HEK293 (cell line): ENCODE results near the gene CBX5.

Experiments
- GLI2 ChIP-seq: fragments of 450-650 bp; formaldehyde crosslinking; IDR thresholded peaks from 2 replicates; pipeline ENCODE4; 2017; ENCODE audit warnings: missing biosample characterization, missing genetic modification characterization, low read depth, borderline replicate concordance
- HOXA7 ChIP-seq: sonication (generic); formaldehyde crosslinking; IDR thresholded peaks from 2 replicates; pipeline ENCODE4 v1.8.1; 2022; ENCODE audit warnings: missing genetic modification reagents, borderline replicate concordance
- INSM2 ChIP-seq: fragments of 450-650 bp; formaldehyde crosslinking; IDR thresholded peaks from 2 replicates; pipeline ENCODE4 v1.5.1; 2016; ENCODE audit warnings: missing biosample characterization, missing genetic modification characterization
- KLF1 ChIP-seq: fragments of 450-650 bp; formaldehyde crosslinking; IDR thresholded peaks from 2 replicates; pipeline ENCODE4 v1.5.1; 2016; ENCODE audit warnings: missing biosample characterization, missing genetic modification characterization
- KLF10 ChIP-seq: fragments of 450-650 bp; IDR thresholded peaks from 2 replicates; pipeline ENCODE4 v1.5.1; 2018; ENCODE audit warnings: missing biosample characterization, mild to moderate bottlenecking, missing genetic modification characterization
- KLF17 ChIP-seq: fragments of 450-650 bp; formaldehyde crosslinking; IDR thresholded peaks from 2 replicates; pipeline ENCODE4 v1.5.1; 2016; ENCODE audit warnings: missing biosample characterization, missing genetic modification characterization
- KLF9 ChIP-seq: fragments of 450-650 bp; formaldehyde crosslinking; IDR thresholded peaks from 2 replicates; pipeline ENCODE4 v1.5.1; 2016; ENCODE audit warnings: missing biosample characterization, missing genetic modification characterization, low read depth
- MYNN ChIP-seq: fragments of 450-650 bp; formaldehyde crosslinking; IDR thresholded peaks from 2 replicates; pipeline ENCODE4 v1.5.1; 2016; ENCODE audit warnings: missing biosample characterization, missing genetic modification characterization, borderline replicate concordance
- OSR2 ChIP-seq: fragments of 450-650 bp; formaldehyde crosslinking; IDR thresholded peaks from 2 replicates; pipeline ENCODE4 v1.5.1; 2016; ENCODE audit warnings: missing biosample characterization, missing genetic modification characterization
- SALL2 ChIP-seq: fragments of 450-650 bp; formaldehyde crosslinking; IDR thresholded peaks from 2 replicates; pipeline ENCODE4 v1.5.0; 2017; ENCODE audit warnings: missing biosample characterization, mild to moderate bottlenecking, missing genetic modification characterization, borderline replicate concordance
- SCRT2 ChIP-seq: fragments of 450-650 bp; formaldehyde crosslinking; IDR thresholded peaks from 2 replicates; pipeline ENCODE4 v1.5.1; 2016; ENCODE audit warnings: missing biosample characterization, missing genetic modification characterization
- YY1 ChIP-seq: fragments of 450-650 bp; formaldehyde crosslinking; IDR thresholded peaks from 2 replicates; pipeline ENCODE4 v1.5.1; 2018; ENCODE audit warnings: missing biosample characterization, missing genetic modification characterization
- ZBTB44 ChIP-seq: fragments of 450-650 bp; IDR thresholded peaks from 2 replicates; pipeline ENCODE4 v1.5.1; 2018; ENCODE audit warnings: missing biosample characterization, mild to moderate bottlenecking, missing genetic modification characterization
- ZBTB49 ChIP-seq: fragments of 450-650 bp; formaldehyde crosslinking; IDR thresholded peaks from 2 replicates; pipeline ENCODE4 v1.5.1; 2016; ENCODE audit warnings: missing biosample characterization, missing genetic modification characterization, low read depth
- ZBTB8A ChIP-seq: fragments of 450-650 bp; formaldehyde crosslinking; IDR thresholded peaks from 2 replicates; pipeline ENCODE4 v1.5.1; 2016; ENCODE audit warnings: missing biosample characterization, missing genetic modification characterization
- ZFP37 ChIP-seq: fragments of 450-650 bp; formaldehyde crosslinking; IDR thresholded peaks from 2 replicates; pipeline ENCODE4 v1.5.1; 2016; ENCODE audit warnings: missing biosample characterization, missing genetic modification characterization
- ZNF114 ChIP-seq: fragments of 450-650 bp; formaldehyde crosslinking; IDR thresholded peaks from 2 replicates; pipeline ENCODE4 v1.5.0; 2017; ENCODE audit warnings: missing biosample characterization, missing genetic modification characterization
- ZNF138 ChIP-seq: fragments of 450-650 bp; formaldehyde crosslinking; IDR thresholded peaks from 2 replicates; pipeline ENCODE4 v1.5.1; 2016; ENCODE audit warnings: missing biosample characterization, missing genetic modification characterization, borderline replicate concordance
- ZNF174 ChIP-seq: fragments of 450-650 bp; formaldehyde crosslinking; IDR thresholded peaks from 2 replicates; pipeline ENCODE4 v1.5.0; 2017; ENCODE audit warnings: missing biosample characterization, mild to moderate bottlenecking, missing genetic modification characterization
- ZNF221 ChIP-seq: fragments of 450-650 bp; formaldehyde crosslinking; IDR thresholded peaks from 2 replicates; pipeline ENCODE4 v1.5.1; 2017; ENCODE audit warnings: missing biosample characterization, missing genetic modification characterization, borderline replicate concordance
- ZNF23 ChIP-seq: fragments of 450-650 bp; formaldehyde crosslinking; IDR thresholded peaks from 2 replicates; pipeline ENCODE4 v1.5.1; 2016; ENCODE audit warnings: missing biosample characterization, missing genetic modification characterization, borderline replicate concordance
- ZNF239 ChIP-seq: fragments of 450-650 bp; formaldehyde crosslinking; IDR thresholded peaks from 2 replicates; pipeline ENCODE4 v1.5.1; 2016; ENCODE audit warnings: missing biosample characterization, missing genetic modification characterization
- ZNF248 ChIP-seq: fragments of 450-650 bp; formaldehyde crosslinking; IDR thresholded peaks from 2 replicates; pipeline ENCODE4 v1.5.1; 2017; ENCODE audit warnings: missing biosample characterization, missing genetic modification characterization
- ZNF350 ChIP-seq: fragments of 450-650 bp; formaldehyde crosslinking; IDR thresholded peaks from 2 replicates; pipeline ENCODE4 v1.5.0; 2017; ENCODE audit warnings: missing biosample characterization, mild to moderate bottlenecking, missing genetic modification characterization
- ZNF398 ChIP-seq: fragments of 450-650 bp; formaldehyde crosslinking; IDR thresholded peaks from 2 replicates; pipeline ENCODE4 v1.5.1; 2017; ENCODE audit warnings: missing biosample characterization, missing genetic modification characterization
- ZNF529 ChIP-seq: fragments of 450-650 bp; formaldehyde crosslinking; IDR thresholded peaks from 2 replicates; pipeline ENCODE4 v1.5.1; 2017; ENCODE audit warnings: missing genetic modification characterization, missing biosample characterization; ENCODE audit not compliant: insufficient replicate concordance
- ZNF555 ChIP-seq: fragments of 450-650 bp; formaldehyde crosslinking; conservative IDR thresholded peaks from 2 replicates; pipeline ENCODE4 v1.5.1; 2017; ENCODE audit warnings: missing biosample characterization, mild to moderate bottlenecking, missing genetic modification characterization, inconsistent platforms
- ZNF654 ChIP-seq: fragments of 450-650 bp; formaldehyde crosslinking; IDR thresholded peaks from 2 replicates; pipeline ENCODE4 v1.5.1; 2016; ENCODE audit warnings: low read depth, missing biosample characterization, missing genetic modification characterization
- ZNF76 ChIP-seq: fragments of 450-650 bp; formaldehyde crosslinking; IDR thresholded peaks from 2 replicates; pipeline ENCODE4; 2016; ENCODE audit warnings: low read depth, missing biosample characterization, missing genetic modification characterization, borderline replicate concordance
- ZNF843 ChIP-seq: fragments of 450-650 bp; formaldehyde crosslinking; IDR thresholded peaks from 2 replicates; pipeline ENCODE4 v1.5.1; 2016; ENCODE audit warnings: missing biosample characterization, missing genetic modification characterization

The CBX5 gene

GRCh38 chr12:54265364-54265812 is 14.5 kb downstream of the CBX5 start (continued):
- no peak for TF ChIP-seq ZNF398 (tag by site-specific recombination)
- TF ChIP-seq MYNN (tag by site-specific recombination) = no peak
- TF ChIP-seq ZNF138 (tag by site-specific recombination) = no peak
- no peak for TF ChIP-seq ZNF114
- TF ChIP-seq ZNF843 = peak; percentile 93
- no peak for TF ChIP-seq ZNF76 (tag by site-specific recombination)
- TF ChIP-seq ZNF221 (tag by site-specific recombination) = no peak
- peak; percentile 83 for TF ChIP-seq ZBTB44 (tag by site-specific recombination)
- TF ChIP-seq KLF17 (tag by site-specific recombination) = no peak
- TF ChIP-seq ZNF529 (tag by site-specific recombination) = no peak
- peak; percentile 54; the same call in 1 of the 2 replicates for TF ChIP-seq INSM2 (tag by site-specific recombination)
- peak; percentile 94 for TF ChIP-seq OSR2
- 0 out of 2 replicates have a peak, but pooled peaks have one; percentile 37 for TF ChIP-seq ZBTB8A
- no peak for TF ChIP-seq ZNF174 (tag by site-specific recombination)
- TF ChIP-seq SALL2 (tag by site-specific recombination) = no peak
- no peak for TF ChIP-seq ZNF654 (tag by site-specific recombination)
- TF ChIP-seq ZNF23 (tag by site-specific recombination) = no peak
- no peak for TF ChIP-seq ZNF248
- TF ChIP-seq GLI2 (tag by site-specific recombination) = peak; percentile 84
- TF ChIP-seq ZNF555 (tag by site-specific recombination) = no peak
- TF ChIP-seq KLF9 (tag by site-specific recombination) = no peak
- TF ChIP-seq ZNF239 = no peak
- TF ChIP-seq HOXA7 (CRISPR knock-in tag) = no peak
- no peak for TF ChIP-seq KLF1
- no peak for TF ChIP-seq ZNF350 (tag by site-specific recombination)
- TF ChIP-seq KLF10 (tag by site-specific recombination) = peak; percentile 58; the same call in 1 of the 2 replicates
- no peak for TF ChIP-seq YY1 (tag by site-specific recombination)
- no peak for TF ChIP-seq ZBTB49
- no peak for TF ChIP-seq SCRT2 (tag by site-specific recombination)
- no peak for TF ChIP-seq ZFP37 (tag by site-specific recombination)
